ENCODE measurements around the gene CDH12.

DNA sequence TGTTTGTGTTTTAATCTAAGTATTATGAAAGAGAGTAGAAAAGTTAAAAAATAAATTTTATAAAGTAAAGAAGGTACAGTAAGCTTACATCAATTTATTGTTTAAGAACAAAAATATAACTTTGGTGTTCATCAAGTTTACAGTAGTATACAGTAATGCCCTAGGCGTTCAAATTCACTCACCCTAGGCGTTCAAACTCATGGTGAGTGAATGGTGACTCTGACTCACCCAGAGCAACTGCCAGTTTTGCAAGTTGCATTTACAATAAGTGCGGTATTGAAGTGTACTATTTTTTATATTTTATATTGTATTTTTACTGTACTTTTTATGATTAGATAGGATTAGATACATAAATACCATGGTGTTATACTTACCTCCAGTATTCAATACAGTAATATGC, 421.3 kb downstream of the CDH12 start:
- TF ChIP-seq GATA2 (IDR thresholded peaks at IDR 0.05; ENCODE audit: low read depth, low read length) (no peak), GATA3 (IDR thresholded peaks at IDR 0.05; ENCODE audit: low read depth, low read length) (no peak)

Data from SH-SY5Y (cell line).